NCI-H1105 (cell line): ENCODE results near the gene CEP170.
"Not testable (repeated sequence)": the region's sequence is repeated elsewhere in the genome, so short reads cannot be mapped to it uniquely, and the experiment has no call there.

Experiments used
- DNase-seq: peaks from one replicate; lab custom pipeline; 2025; lab: John Stamatoyannopoulos, UW

Gene CEP170

DNA sequence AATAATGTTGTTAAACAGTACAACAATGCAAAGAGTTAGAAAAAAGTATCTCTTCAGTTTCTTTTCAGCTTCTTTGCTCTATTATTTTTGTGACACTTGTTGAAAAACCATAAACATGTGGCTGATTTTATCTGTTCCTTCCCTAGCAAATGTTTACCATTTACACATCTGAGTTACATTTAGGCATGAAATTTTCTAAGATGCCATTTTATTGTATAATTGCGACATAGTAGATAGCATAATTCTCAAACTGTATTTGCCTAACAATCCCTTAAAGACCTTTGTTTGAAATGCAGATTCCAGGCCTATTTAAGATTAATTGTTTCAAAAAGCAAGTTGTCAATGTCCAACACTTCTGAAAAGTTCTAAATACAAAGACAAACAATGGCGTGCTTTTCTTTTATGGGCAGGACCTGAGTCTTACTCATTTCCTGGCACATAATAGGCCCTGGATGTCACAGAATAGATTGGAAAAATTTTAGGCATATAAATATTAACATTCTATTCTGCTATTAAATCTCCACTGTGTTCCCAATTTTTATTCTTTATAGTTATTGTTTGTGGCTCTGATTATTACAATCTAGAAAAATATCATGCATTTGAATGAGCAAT lies 81.2 kb downstream of the CEP170 start:
- DNase-seq = not testable (repeated sequence)

DNA sequence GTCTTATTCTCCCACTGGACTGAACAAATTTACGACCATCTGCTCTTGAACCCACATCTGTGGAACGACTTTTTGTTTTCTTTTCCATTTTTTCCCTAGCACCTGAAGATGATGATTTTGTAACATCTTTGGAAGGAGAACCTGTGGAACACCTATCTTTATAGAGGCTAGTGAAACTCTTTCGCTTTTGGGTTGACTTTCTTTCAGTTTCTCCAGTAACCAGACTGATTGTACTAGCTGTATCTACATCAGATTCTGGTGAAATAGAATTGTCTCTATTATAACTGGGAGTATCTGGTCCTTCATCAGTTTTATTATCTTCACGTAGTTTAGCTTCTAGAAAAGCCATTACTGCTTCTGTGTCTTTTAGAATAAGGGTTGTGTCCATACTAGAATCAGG lies 90.2 kb downstream of the CEP170 start:
- DNase-seq = not testable (repeated sequence)

DNA sequence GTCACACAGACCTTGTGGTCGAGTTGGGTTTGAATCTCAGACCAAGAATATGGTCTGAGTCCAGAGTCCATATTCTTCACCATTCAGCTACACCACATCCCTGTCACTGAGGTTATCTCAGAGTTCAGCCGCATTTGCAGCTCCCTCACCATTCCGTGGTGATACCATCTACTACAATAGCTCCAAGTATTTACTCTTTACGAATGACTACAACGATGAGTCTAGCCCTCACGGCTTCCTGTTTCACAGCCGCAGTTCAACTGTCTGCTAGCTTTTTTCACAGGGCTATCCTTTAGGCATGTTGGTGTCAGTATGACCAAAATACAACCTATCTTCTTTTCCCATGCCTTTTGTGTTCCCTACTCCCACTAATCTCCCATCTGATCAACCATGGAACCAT lies 104.2 kb downstream of the CEP170 start:
- DNase-seq = not testable (repeated sequence)

DNA sequence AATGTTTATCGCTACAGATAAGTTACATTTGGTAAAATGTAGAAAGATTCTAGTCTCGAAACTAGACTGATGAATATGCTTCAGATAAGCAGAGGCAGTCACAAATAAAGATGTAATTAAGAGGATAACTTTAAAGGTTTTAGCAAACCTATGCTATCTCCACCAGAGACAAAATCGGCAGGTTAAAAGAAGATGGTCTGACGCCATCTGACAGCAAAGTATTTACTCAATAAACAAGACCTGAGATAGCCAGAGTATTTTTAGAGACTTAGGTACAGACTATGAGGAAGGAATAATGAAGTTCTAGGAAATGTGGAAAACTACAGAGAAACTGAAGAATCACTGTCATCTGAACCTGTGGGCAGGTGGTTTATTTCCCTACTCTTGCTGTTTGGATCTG lies 106.0 kb downstream of the CEP170 start:
- DNase-seq = not testable (repeated sequence)

DNA sequence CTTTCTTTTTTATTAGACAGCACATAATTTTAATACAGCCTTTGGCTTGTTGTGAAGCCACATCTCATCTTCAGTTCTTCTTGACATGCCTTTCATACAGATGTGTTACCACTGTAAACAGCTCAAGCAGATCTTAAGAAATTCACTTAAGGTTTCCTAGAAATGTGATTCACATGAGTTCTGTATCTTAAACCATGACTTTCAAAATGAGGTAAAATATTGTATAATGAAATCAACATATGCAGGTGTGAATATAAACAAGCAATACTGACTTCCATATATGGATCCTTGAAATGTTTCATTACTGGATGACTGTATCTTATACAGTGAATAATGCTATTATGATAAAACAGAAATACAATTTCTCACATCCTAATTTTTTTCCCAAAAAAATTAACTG lies 107.7 kb downstream of the CEP170 start:
- not testable (repeated sequence) for DNase-seq

DNA sequence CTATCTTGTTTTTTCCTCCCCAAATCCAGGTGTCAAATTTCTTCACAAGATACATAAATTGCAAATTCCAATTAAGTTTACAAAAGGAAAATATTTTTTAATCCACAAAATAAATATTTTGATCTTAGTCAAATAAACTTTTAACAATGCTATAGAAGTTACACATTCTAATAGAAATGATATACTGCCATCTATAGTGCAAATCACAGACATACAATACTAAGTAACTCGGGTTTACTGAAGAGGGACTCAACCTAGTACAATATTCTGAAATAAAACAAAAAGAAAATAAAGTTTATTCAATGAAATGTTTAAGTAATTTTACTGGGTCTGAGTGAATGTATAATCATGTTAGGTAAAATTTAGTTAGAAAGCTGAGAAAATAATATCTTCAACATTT lies 114.6 kb downstream of the CEP170 start:
- not testable (repeated sequence) for DNase-seq

DNA sequence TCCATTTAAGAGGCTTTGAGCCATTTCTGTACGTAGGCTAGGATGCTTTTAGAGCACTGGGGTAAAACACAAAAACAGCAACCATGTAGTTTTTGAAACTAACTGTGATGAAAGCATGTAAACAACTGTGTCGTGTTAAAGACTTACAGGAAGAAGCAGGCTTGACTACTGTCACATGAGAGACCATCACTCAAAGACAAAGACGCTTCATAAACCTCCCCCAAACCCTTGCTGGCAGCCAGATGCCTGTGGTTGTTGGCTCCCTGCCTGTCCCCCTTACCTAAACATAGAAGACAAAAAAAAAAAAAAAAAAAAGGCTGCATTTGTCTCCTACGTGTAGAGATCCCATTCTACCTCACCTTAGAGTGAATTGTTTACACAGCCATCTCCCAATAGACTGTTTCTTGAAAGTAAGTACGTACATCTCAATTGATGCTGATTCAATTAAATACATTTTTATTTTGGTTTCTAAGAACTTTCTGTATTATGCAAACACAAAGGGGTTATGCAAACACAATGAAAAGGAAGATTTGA lies 132.1 kb downstream of the CEP170 start:
- peak; percentile 46 for DNase-seq

DNA sequence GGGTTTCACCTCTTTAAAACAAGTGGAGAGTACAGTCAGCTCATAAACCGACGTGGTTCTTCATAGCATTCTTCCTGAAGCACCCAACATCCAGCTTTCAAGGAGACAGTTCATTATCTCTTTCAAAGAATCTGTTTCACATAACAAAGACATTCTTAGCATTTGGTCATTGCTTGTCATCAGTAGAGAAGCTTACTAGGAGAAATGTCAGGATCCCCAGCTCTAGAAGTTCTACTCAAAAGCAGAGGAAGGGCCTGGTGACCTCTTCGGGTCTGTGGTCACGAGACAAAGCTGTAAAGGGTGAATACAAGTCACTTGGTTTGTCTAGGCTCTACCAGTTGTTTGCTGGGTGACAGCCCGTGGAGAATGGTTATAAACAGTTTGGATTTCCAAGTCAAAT lies 133.1 kb downstream of the CEP170 start:
- DNase-seq = not testable (repeated sequence)

DNA sequence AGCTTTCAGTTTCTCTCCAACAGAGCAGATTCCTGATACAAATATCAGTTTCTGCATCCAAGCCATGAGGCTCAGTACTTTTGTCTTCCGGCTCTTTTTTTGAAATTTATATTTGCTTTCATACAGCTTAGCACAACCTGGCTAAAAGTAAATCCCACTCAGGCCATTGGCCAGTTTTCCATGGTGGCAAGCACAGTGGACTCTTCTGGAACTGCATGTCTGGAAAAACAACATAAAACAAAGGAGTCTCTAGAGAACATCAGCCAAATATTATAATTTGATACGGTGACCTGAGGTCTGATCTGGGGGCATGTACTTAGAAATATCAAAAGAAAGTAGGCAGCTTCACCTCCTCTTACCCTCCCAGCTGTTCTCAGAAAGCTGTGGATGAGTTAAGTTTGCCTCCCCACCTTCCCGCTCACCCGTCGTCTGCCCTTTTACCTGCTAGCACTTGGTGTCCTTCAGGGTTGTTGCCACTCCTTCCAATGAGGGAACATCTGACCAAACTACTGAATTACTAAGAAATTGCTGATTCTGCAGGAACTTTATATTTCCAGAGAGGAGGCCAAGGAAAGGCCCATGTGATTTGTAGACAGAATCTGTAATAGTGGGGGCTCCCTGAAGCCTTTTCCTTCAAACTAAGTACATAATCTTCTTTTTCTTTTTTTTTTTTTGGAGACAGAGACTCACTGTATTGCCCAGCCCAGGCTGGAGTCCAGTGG lies 136.3 kb downstream of the CEP170 start:
- DNase-seq = not testable (repeated sequence)

- DNase-seq = not testable (repeated sequence)
These were observed 138.9 kb downstream of the CEP170 start for GRCh38 chr1:243116187-243116586.

DNA sequence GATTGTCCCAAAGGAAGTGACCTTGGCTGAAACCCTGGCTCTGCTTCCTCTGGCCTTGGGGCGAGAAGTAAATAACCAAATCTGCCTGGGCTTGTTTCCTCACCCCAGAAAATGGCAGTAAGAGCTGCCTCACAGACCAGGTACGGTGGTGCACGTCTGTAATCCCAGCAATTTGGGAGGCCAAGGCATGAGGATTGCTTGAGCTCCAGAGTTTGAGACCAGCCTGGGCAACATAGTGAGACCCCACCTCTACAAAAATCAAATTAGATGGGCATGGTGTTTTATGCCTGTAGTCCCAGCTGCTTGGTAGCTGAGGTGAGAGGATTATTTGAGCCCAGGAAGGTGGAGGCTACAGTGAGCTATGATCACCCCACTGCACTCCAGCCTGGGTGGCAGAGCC lies 140.3 kb downstream of the CEP170 start:
- not testable (repeated sequence) for DNase-seq

DNA sequence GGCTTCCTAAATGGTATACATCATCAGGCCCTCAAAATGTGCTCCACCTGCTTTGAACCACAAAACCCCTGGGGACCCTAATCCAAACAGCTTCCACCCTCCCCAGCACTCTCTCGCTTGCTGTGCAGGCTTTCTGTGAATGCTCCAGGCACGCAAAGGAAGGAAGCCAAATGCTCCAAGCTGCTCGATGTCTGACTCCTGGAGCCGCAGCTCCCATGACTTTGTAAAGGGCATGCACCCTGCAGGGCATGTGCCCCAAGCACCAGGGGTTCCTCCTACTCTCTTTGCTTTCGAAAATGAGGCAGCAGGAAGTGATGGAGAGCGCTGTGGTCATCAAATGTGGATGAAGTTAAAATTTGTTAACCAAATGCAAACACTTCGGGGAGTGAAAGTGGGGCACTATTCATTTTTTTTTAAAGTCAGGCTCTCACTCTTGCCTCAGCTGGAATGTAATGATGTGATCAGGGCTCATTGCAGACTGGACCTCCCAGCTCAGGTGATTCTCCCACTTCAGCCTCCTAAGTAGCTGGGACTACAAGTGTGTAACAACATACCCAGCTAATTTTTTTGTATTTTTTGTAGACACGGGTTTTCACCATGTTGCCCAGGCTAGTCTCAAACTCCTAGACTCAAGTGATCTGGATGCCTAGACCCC lies 140.9 kb downstream of the CEP170 start:
- DNase-seq = not testable (repeated sequence)

- DNase-seq = not testable (repeated sequence)
These were observed 147.9 kb downstream of the CEP170 start for GRCh38 chr1:243107171-243107570.

DNA sequence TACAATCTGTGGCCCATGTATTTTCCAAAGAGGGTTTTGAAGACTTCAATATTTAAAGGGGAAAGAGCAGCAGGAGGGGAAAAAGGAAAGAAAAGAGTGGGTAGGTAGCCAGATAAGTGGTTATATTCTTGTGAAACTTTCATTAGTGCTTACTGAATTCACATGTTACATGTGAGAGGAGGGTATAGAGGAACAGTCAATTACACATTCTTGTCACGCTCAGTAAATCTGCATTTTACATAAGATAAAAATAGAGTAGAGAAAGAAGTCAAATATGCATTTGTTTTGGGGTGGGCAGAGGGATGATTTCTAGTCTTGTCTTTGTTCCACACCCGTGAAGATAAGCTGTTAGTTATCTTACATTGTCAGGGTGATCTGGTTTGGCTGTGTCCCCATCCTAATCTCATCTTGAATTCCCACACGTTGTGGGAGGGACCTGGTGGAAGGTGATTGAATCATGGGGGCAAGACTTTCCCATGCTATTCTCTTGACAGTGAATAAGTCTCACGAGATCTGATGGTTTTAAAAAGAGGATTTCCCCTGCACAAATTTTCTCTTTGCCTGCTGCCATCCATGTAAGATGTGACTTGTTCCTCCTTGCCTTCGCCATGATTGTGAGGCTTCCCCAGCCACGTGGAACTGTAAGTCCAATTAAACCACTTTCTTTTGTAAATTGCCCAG lies 149.3 kb downstream of the CEP170 start:
- DNase-seq = not testable (repeated sequence)

DNA sequence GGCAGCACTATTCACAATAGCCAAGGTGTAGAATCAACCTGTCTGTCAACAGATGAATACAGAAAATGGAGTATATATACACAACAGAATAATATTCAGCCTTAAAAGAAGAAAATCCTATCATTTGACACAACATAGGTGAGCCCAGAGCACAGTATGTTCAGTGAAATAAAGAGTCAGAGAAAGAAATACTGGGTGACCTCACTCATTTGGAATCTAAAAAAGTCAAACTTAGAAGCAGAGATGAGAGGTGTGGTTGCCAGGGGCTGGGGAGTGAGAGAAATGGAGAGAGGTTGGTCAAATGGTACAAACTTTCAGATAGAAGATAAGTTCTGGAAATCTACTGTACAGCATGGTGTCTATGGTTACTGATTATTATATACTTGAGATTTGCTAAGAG lies 150.0 kb downstream of the CEP170 start:
- not testable (repeated sequence) for DNase-seq

DNA sequence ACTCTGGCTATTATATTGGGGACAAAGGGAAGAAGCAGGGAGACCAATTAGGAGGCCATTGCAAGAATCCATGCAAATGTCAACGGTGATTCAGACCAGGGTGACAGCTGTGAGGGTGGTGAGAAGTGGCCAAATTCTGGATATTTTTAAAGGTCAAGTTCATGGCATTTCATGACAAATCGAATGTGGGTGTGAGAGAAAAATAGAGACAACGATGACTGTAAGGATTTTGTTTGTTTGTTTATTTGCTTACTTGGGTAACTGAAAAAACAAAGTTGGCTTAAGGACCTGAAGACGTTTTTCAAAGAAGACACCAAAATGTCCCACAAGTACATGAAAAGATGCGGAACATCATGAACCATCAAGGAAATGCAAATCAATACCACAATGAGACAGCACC lies 150.6 kb downstream of the CEP170 start:
- not testable (repeated sequence) for DNase-seq

DNA sequence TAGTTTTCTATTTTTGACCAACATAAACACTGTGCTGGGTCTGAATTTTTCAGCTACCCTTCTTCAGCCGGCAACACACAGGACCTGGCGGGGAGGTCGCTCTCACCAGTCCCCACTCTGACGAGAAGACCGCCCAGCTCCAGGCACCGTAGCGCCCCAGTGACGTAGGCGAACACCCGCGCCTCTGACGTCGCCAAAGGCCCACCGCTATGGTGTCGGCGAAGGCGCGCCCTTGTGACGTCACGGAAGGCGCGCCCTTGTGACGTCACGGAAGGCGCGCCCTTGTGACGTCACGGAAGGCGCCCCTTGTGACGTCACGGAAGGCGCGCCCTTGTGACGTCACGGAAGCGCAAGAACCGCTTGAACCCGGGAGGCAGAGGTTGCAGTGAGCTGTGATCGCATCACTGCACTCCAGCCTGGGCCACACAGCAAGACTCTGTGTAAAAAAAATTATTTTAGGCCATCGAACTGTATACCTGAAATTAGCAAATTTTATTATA lies 153.5 kb downstream of the CEP170 start:
- peak; percentile 60 for DNase-seq

GRCh38 chr1:243087368-243087767 lies 167.7 kb downstream of the CEP170 start:
- DNase-seq = not testable (repeated sequence)
